ENCODE data around the gene M1AP. TPM values are rescaled to one million over a fixed set of nuclear protein-coding genes. Genes with fewer than 3 reads are reported as not detected.
A peak's percentile ranks its signal among the peaks of the same experiment; 100 is the strongest.

The M1AP gene
- total RNA-seq, 4 donors from 2014 or later, result 0.19 TPM; not detected in 3

DNA sequence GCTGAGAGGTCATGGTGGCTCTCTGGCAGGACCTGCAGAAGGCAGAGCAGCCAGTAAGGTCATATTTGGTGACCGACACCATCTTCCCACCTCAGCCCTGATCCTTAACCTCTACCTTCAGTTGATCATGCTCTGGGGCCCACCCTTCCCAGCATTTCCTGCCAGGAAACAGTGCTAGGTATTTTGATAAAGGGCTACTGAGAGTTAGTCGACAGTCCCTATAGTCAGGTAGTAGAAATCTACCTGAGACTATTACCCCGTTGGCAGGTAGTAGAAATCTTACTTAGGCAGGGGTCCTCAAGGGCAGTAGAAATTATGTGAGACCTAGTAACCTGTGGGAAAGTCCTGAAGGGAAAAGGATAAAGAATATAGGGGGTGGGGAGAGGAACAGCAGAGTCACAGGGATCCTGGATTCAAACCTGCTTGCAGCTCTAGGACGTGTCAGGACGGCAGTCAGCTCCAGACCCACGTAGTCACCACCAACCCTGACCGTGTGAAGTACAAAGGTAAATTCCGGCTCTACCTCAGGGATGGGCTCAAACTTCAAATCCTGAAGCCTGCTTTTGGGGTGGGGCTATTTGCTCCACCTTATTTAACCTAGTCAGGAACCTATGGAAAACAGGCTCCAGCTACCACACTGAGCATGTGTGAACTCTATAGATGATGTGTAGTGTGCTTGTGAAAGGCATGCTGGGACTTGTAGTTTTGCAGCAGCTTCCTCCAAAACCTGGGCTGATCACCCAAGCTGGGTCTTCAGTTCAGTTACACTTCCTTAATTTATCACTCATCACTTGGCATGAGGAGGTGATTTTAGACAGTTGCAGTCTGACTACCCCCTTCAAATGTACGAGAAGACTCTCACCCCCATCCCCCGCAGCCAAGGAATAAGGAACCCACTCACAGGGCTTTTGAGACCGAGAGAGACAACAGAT lies 122.1 kb downstream of the M1AP start, which contains the start of gene DQX1:
TSS of gene DQX1 (minus strand) at position 515 of the 932 bp plus-strand sequence. CDS start at position 13, 502 bp downstream.
- TF ChIP-seq, protein P1, sequence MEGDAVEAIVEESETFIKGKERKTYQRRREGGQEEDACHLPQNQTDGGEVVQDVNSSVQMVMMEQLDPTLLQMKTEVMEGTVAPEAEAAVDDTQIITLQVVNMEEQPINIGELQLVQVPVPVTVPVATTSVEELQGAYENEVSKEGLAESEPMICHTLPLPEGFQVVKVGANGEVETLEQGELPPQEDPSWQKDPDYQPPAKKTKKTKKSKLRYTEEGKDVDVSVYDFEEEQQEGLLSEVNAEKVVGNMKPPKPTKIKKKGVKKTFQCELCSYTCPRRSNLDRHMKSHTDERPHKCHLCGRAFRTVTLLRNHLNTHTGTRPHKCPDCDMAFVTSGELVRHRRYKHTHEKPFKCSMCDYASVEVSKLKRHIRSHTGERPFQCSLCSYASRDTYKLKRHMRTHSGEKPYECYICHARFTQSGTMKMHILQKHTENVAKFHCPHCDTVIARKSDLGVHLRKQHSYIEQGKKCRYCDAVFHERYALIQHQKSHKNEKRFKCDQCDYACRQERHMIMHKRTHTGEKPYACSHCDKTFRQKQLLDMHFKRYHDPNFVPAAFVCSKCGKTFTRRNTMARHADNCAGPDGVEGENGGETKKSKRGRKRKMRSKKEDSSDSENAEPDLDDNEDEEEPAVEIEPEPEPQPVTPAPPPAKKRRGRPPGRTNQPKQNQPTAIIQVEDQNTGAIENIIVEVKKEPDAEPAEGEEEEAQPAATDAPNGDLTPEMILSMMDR (IDR thresholded peaks at IDR 0.05), result no peak
- no peak for TF ChIP-seq POLR2A (IDR thresholded peaks at IDR 0.05)
- H3K4me1 ChIP-seq, result peaks cover 14 to 47% (median 22%) of the 10 kb centered on the region in 3 donors
- WGBS, 2 donors, result 63 to 66% methylated on average over 11 of the region's 11 CpGs
- peaks cover 0 to 4% (median 0%) of the 10 kb centered on the region in 4 donors for H3K27me3 ChIP-seq
- H3K27ac ChIP-seq, result peak within 1 kb of the TSS; percentile 16 to 83 (median 67)
- no peak for DNase-seq
- H3K36me3 ChIP-seq, result peaks cover 7 to 29% (median 11%) of the 10 kb centered on the region in 3 donors
- H3K4me3 ChIP-seq, result peak within 1 kb of the TSS in 1 of 4 donors; percentile 28
- intact Hi-C loops (cut with DNase I), result loop anchor here (5.0 kb wide), 1 partner anchor 44 kb away; the partner anchor contains the start of genes CCDC142 and TTC31
- H3K9me3 ChIP-seq, result no peaks in the 10 kb centered on the region

DNA sequence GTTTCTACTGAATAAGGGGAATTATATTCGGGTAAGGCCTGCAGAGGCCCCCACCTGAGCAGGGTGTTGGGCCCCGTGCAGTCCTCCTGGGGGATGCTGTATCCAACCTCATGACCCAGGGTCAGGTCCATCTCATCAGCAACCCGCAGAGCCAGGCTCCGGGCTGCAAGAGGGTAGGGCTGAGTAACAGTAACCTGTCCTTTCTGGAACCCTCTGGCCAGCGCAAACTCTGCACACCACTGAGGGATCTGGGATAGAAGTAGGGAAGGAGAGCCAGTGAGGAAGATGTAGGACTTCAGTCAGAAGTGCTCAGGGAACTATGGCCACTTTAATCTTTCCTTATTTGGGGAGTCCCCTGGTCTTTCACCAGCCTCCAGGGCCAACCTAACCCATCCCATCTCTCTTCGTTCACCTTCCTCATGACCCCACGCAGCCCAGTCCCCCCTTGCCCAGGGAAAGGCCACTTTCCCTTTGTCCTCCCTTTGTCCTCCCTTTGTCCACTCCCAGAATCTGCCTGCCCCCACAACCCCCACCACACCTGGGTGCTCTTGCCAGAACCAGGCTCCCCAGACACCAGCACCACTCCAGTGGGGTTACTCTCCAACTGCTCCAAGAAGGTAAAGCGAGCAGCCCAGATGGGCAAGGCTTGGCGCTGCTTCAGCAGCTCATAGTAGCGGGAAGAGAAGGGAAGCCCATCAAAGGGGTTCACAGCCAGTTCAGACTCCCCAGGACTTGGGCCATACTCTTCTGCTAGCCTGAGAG lies 123.0 kb downstream of the M1AP start:
- DNase-seq, result no peak
- peaks cover 7 to 29% (median 11%) of the 10 kb centered on the region in 3 donors for H3K36me3 ChIP-seq
- peak overlapping the region in 1 of 4 donors; percentile 28 for H3K4me3 ChIP-seq
- no peaks in the 10 kb centered on the region for H3K9me3 ChIP-seq
- H3K4me1 ChIP-seq, result peaks cover 10 to 38% (median 14%) of the 10 kb centered on the region in 3 donors
- no peak for TF ChIP-seq POLR2A (IDR thresholded peaks at IDR 0.05)
- TF ChIP-seq, protein P1 (IDR thresholded peaks at IDR 0.05), result no peak
- H3K27me3 ChIP-seq, result peaks cover 0 to 11% (median 0%) of the 10 kb centered on the region in 4 donors
- H3K27ac ChIP-seq, result peak overlapping the region; percentile 16 to 83 (median 67)
- 85 to 89% methylated on average over 8 of the region's 10 CpGs for WGBS, 2 donors
- intact Hi-C loops (cut with DNase I), result loop anchor here (5.0 kb wide), 1 partner anchor 43 kb away; the partner anchor contains the start of genes CCDC142 and TTC31

DNA sequence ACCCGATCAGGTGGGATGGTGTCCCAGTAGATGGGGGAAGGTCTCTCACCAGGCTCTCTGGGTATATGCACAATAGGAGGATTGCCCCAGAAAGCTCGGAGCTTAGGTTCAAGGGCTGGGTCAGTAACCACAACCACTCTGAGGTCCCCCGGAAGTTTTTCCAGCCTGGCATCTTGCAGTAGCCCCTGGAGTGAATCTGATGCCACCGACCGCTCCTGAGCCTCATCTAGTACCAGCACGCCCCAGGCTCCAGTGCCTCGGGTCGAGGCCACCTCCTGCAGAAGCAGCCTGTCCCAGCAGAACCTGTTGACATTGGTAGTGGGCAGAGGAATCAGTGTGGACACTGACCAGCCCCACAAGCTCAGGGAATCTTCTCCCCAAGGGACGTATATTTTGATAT lies 124.1 kb downstream of the M1AP start:
- Histone ChIP-seq H3K4me1 (peaks cover 10 to 36% (median 13%) of the 10 kb centered on the region in 3 donors), H3K4me3 (no peak overlapping the region)
- 70 to 94% methylated on average over 4 to 9 of the region's 9 CpGs for WGBS, 2 donors

DNA sequence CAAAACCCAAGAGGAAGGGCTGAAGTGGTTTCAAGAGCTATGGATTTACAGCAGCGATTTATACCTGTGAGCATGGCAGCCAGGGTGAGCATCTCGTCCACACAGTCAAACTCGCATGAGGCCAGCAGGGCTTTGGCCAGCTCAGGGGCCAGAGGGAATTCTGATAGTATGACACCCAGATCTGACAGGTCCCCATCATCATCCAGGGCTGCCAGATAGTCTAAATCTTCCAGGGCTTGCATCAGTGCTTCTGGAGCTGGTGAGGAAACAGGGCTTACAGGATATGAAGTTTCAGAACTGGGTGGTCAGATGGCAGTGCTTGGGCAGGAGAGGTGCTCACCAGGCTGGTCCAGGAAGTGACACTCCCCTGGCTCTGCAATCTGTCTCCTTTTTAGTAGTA lies 125.6 kb downstream of the M1AP start:
- Histone ChIP-seq H3K27ac (no peak overlapping the region), H3K4me1 (peaks cover 0 to 22% (median 0%) of the 10 kb centered on the region in 3 donors), H3K27me3 (peaks cover 0 to 37% (median 0%) of the 10 kb centered on the region in 4 donors), H3K36me3 (peaks cover 7 to 22% (median 11%) of the 10 kb centered on the region in 3 donors), H3K4me3 (no peak overlapping the region), H3K9me3 (no peaks in the 10 kb centered on the region)
- 83% methylated on average over 3 of the region's 3 CpGs for WGBS, 2 donors
- no peak for DNase-seq
- TF ChIP-seq POLR2A (IDR thresholded peaks at IDR 0.05), result no peak
- TF ChIP-seq, protein P1 (IDR thresholded peaks at IDR 0.05), result no peak
- intact Hi-C loops (cut with DNase I), result no loop called here

More for the DNA sequence above, 124.1 kb downstream of the M1AP start:
- Histone ChIP-seq H3K27ac (no peak overlapping the region), H3K36me3 (peaks cover 7 to 29% (median 11%) of the 10 kb centered on the region in 3 donors), H3K27me3 (peaks cover 0 to 22% (median 0%) of the 10 kb centered on the region in 4 donors), H3K9me3 (no peaks in the 10 kb centered on the region)
- intact Hi-C loops (cut with DNase I), result no loop called here
- DNase-seq, result no peak
- TF ChIP-seq, protein P1 (IDR thresholded peaks at IDR 0.05), result no peak
- TF ChIP-seq POLR2A (IDR thresholded peaks at IDR 0.05), result no peak

Data from esophagus squamous epithelium (tissue), 5 donors.